CD4-positive, alpha-beta T cell treated with Interleukin-4 for 1 hour (primary cell): ENCODE results near the gene IQCE.
"Not testable (repeated sequence)": the region's sequence is repeated elsewhere in the genome, so short reads cannot be mapped to it uniquely, and the experiment has no call there.

Experiments
- DNase-seq, 2 donors: peaks; one replicate each; pipeline ENCODE4 v3.0.0-alpha.2; 2020 to 2022

Gene IQCE

GRCh38 chr7:2533566-2533965 lies 25.2 kb upstream of the IQCE start:
- DNase-seq, result not testable (repeated sequence)

- not testable (repeated sequence) for DNase-seq
Observed at GRCh38 chr7:2534214-2534613, 24.6 kb upstream of the IQCE start.

GRCh38 chr7:2535872-2536627 lies 22.7 kb upstream of the IQCE start:
- DNase-seq, result not testable (repeated sequence)

GRCh38 chr7:2537981-2538851 lies 20.6 kb upstream of the IQCE start:
- no peak for DNase-seq

GRCh38 chr7:2539031-2539911 lies 19.5 kb upstream of the IQCE start:
- DNase-seq, result no peak

DNA sequence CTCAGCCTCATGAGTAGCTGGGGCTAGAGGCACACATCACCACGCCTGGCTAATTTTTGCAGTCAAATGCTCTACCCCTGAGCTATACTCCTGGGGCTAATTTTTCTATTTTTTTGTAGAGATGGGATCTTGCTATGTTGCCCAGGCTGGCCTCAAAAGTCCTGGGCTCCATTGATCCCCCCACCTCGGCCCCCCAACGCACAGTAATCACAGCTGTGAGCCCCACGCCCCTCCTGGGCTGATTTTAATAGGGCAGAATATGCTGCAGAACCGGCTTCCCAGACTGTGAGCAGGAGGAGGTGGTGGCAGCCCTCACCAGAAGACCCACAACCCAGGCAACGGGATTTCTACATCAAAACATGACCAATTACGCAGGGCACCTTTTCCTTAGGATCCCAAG lies 18.6 kb upstream of the IQCE start:
- no peak for DNase-seq

DNA sequence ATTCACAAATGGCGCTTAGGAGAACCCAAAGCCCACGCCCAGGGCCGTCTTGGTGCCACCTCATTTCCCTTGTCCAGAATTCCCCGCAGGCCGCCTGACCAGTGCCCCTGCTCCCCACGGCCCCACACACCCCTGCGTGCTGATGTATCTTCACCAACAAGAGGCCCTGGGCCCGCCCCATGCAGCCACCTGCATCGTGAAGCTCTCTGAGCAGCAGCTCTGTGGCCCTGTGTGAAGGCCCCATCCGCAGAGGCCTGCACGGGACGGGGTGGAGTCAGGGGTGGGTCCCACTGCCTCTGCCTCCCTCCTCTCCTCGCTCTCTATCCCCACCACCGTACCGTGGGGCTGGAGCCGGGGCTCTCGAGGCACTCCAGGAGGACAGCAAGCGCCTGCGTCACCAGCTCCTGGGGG lies 18.1 kb upstream of the IQCE start:
- DNase-seq, result no peak

- DNase-seq, result no peak
Observed at GRCh38 chr7:2541291-2542010, 17.3 kb upstream of the IQCE start.

GRCh38 chr7:2542011-2542915 lies 16.5 kb upstream of the IQCE start:
- DNase-seq, result no peak

- no peak for DNase-seq
Observed at GRCh38 chr7:2542916-2543871, 15.6 kb upstream of the IQCE start.

- DNase-seq, result no peak
Observed at GRCh38 chr7:2544541-2545188, 14.1 kb upstream of the IQCE start.

GRCh38 chr7:2545746-2546425 lies 12.9 kb upstream of the IQCE start:
- no peak for DNase-seq

- no peak for DNase-seq
Observed at GRCh38 chr7:2546776-2547586, 11.8 kb upstream of the IQCE start.

GRCh38 chr7:2551418-2551817 lies 7.4 kb upstream of the IQCE start:
- no peak for DNase-seq

DNA sequence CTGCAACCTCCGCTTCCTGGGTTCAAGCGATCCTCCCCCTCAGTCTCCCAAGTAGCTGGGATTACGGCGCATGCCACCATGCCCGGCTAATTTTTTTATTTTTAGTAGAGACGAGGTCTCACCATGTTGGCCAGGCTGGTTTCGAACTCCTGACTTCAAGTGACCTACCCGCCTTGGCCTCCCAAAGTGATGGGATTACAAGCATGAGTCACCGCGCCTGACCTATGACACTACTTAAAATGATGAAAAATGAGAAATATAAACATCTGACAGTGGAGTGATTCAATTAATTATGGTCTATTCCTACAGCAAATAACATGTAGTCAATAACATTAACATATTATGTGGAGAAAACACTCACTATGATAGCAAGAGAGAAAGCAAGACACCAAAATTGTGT lies 5.7 kb upstream of the IQCE start:
- DNase-seq, result no peak

GRCh38 chr7:2553831-2554581 lies 4.8 kb upstream of the IQCE start:
- DNase-seq, result no peak

DNA sequence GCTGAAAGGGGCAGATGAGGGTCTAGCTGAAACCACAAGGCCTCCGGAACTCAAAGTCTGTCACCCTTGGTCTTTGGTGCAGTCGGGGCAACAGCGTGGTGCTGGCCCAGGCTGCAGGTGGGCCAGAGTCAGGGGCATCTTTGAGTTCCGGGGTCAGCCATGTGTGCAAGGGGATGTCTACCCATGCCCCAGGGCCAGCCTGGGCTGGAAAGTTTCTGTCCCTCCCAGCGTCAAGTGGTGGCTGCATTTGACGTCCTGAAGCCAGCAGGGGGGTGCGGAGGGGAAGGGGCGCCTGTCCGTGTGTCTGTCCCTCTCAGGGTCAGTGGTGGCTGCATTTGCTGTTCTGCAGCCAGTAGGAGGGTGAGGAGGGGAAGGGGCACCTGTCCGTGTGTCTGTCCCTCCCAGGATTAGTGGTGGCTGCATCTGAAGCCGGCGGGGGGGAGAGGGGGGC lies 4.1 kb upstream of the IQCE start:
- no peak for DNase-seq
